Stimulated activated CD4-positive, alpha-beta T cell treated with anti-CD3 and anti-CD28 coated beads, Interleukin-15, amount 100 ng/mL, for 1 hour (primary cell): Measurements from ENCODE around the gene ST8SIA3.
"Not testable (repeated sequence)": the region's sequence is repeated elsewhere in the genome, so short reads cannot be mapped to it uniquely, and the experiment has no call there.

Experiments used
- DNase-seq, 2 donors: peaks; one replicate each; pipeline ENCODE4 v3.0.0-alpha.2; 2020; ENCODE audit warnings: low read depth in 1 of 2, low spot score in 1 of 2

Gene ST8SIA3

GRCh38 chr18:57364460-57364859 is 12.1 kb downstream of the ST8SIA3 start:
- DNase-seq = no peak

DNA sequence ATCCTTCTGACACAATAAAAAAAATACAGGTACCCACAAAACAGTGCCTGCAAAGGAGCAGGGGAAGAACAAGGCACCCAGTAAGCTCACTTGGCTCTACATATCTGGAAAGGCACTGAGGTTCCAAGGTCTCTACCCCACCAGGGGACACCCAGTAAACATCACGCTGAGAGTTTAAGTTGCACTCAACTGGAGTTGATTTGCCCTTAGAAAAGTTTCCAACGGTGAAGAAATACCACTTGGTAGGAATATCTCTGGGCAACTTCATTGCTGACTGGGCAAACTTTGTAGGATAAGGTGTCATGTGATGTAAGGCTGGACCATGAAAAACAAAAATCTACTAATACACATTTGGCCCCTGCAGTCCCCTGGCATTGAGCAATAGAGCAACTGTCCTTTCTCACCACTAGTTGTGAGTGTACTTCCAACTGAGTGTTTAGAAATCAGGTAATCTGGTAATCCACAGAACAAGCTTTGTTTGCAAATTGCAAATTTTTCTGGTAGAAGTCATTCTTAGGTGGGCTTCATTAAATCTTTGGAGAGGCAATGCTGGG is 14.2 kb downstream of the ST8SIA3 start:
- no peak for DNase-seq

- no peak for DNase-seq
Measured at GRCh38 chr18:57372444-57372843, 20.1 kb downstream of the ST8SIA3 start.

- no peak for DNase-seq
Measured at GRCh38 chr18:57373017-57373416, 20.7 kb downstream of the ST8SIA3 start.

DNA sequence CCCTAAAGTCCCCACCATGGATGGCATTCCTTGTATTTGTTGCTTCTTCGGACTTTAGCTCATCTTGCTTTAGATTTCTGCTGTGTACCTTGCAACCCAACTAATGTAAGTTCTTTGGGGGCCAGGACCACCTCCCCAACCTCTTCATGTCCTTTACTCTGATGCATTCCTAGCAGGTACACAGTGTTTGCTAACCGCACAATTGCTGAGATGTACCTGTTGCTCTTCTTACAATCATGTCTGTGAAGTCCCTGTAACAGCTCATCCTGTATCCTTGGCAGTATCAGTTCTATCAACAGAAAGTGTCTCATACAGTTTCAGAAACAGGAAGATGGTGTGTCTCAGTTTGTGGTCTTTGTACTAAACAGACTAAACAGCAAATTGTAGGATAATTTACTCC is 24.1 kb downstream of the ST8SIA3 start:
- DNase-seq = no peak

GRCh38 chr18:57389271-57389670 is 36.9 kb downstream of the ST8SIA3 start:
- no peak for DNase-seq

GRCh38 chr18:57390044-57390443 is 37.7 kb downstream of the ST8SIA3 start:
- DNase-seq = no peak

GRCh38 chr18:57394749-57395148 is 42.4 kb downstream of the ST8SIA3 start:
- not testable (repeated sequence) for DNase-seq

- DNase-seq = not testable (repeated sequence)
Measured at GRCh38 chr18:57396831-57397230, 44.5 kb downstream of the ST8SIA3 start.

- DNase-seq = no peak
Measured at GRCh38 chr18:57397440-57398132, 45.2 kb downstream of the ST8SIA3 start.

DNA sequence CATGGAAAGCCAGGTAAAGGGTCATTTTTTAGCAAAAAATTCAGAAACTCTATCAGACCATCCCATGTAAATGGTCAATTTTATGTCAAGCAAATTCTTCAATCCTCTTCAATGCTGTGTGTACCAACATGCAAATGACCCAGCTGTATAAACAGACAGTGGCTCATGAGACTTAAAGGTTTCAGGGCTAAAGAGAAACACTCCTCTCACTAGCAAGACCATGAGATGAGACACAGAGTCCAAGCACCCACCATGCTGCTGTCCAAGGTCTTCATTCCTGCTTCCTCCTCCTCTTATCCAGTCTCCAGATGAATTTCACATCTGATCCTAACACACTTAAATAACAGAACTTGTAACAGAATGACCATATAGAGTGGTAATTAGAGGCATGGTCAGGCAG is 52.0 kb downstream of the ST8SIA3 start:
- no peak for DNase-seq

DNA sequence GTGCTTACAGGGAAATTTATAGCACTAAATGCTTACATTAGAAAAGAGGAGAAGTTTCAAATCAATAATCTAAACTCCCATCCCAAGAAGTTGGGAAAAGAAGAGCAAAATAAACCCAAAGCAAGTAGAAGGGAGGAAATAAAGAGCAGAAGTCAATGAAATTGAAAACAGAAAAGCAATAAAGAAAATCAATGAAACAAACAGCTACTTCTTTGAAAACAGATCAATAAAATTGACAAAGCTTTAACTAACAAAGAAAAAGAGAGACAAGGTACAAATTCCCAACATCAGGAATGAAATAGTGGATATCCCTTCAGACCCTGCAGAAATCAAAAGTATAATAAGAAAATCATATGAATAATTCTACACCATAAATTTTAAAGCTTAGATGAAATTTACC is 57.3 kb downstream of the ST8SIA3 start:
- DNase-seq = no peak

DNA sequence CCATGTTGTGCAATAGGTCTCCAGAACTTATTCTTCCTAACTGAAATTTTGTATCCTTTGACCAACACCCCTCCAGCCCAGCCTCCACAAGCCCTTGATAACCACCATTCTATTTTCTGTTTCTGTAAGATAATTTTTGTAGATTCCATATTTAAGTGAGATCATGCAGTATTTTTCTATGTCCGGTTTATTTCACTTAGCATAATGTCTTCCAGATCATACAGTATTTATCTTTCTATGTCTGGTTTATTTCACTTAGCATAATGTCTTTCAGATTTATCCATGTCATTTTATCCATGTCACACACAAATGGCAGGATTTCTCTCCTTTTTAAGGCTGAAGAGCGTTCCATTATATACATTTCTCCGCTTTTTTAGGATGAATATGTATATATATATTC is 58.4 kb downstream of the ST8SIA3 start:
- DNase-seq = no peak

DNA sequence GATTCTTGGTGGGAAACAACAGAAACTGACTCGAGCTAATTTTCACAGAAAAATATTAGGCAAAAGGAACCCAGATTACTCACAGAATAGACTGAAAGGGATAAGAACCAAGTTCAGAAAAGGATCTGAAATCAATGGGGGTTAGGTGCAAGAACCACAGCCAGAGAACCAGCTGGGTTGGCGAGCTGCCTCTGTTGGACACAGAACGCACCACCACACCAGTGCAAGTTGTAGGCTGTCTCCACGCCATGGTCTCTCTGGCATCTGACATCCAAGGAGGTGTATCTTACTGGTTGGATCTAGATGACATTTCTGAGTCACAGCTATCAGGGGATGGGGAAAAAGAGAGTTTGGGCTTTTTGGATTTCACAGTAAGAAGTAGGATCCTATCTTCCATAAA is 64.2 kb downstream of the ST8SIA3 start:
- no peak for DNase-seq
